OCI-LY1 (cell line): Measurements from ENCODE around the gene WASF1.

ENCODE experiments used
- CTCF ChIP-seq: fragments of 200-600 bp; sonication (generic), shearing (Covaris generic); IDR thresholded peaks from 2 replicates; pipeline ENCODE4 v1.5.1; 2017; ENCODE audit warnings: mild to moderate bottlenecking, antibody characterized with exemption, low read length, moderate library complexity, mixed read lengths
- EZH2 ChIP-seq: fragments of 200-600 bp; sonication (generic), shearing (Covaris generic); IDR thresholded peaks from 2 replicates; pipeline ENCODE4 v1.8.0; 2017; ENCODE audit warnings: borderline replicate concordance, mixed run types, mild to moderate bottlenecking, antibody characterized with exemption, low read length, moderate library complexity, mixed read lengths

- TF ChIP-seq CTCF (no peak), EZH2 (no peak)
Measured at GRCh38 chr6:110201151-110201884, 21.8 kb upstream of the WASF1 start.
